Measurements from ENCODE around the gene CRTAC1. TPM values are rescaled to one million over a fixed set of nuclear protein-coding genes. Genes with fewer than 3 reads are reported as not detected.

The CRTAC1 gene
- total and polyA plus RNA-seq, 2 donors (not counting 3 experiments of a cell fraction or from before 2014, with no cell fraction given) = 1.4 to 3.0 TPM

DNA sequence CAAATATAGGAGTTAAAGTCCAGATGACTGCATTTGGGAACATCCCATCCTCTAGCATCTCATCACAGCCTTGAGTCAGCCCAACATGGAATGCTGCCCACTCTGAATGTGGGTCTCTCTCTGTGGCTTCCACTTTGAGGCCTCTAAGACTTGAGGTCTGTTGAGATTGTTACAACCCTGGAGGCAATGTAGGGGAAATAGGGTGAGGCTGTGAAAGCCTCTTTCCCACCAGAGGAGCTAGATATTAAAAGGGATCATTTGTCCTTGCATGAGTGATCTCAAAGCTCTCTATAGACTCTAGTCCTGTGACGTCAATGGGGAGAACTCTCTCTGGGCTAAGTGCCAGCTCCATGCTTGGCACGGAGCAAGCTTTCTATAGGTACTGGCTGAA is 187.1 kb downstream of the CRTAC1 start:
- Histone ChIP-seq H3K4me3 (replicated peaks in 1 of 3; ENCODE audit: insufficient read depth in 1 of 3, low read depth in 1 of 3, low read length in 3 of 3) (no peak overlapping the region), H3K9me1 (replicated peaks; ENCODE audit: control insufficient read depth, extremely low read depth, insufficient read depth, low read length) (no peaks in the 10 kb centered on the region), H3K36me3 (ENCODE audit: control insufficient read depth in 2 of 2, extremely low read depth in 1 of 2, insufficient read depth in 2 of 2, low read length in 2 of 2) (no peaks in the 10 kb centered on the region), H3K27ac (ENCODE audit: insufficient read depth, low read depth, low read length) (no peak overlapping the region), H3K9me3 (replicated peaks; ENCODE audit: control insufficient read depth, insufficient read depth, low read length) (no peaks in the 10 kb centered on the region), H3K4me1 (ENCODE audit: control insufficient read depth, extremely low read depth, insufficient read depth, low read length) (peaks cover 12% of the 10 kb centered on the region), H2AFZ (ENCODE audit: low read depth, low read length) (no peak overlapping the region), H3K79me2 (ENCODE audit: control insufficient read depth, insufficient read depth, low read length) (no peaks in the 10 kb centered on the region), H4K20me1 (replicated peaks; ENCODE audit: control insufficient read depth, extremely low read depth, insufficient read depth, low read length) (no peaks in the 10 kb centered on the region), H3K9ac (replicated peaks; ENCODE audit: extremely low read depth, insufficient read depth, low read length) (no peak overlapping the region), H3K27me3 (ENCODE audit: control insufficient read depth in 2 of 2, insufficient read depth in 2 of 2, low read length in 2 of 2) (peaks cover 2% of the 10 kb centered on the region in 2 experiments), H3K4me2 (ENCODE audit: insufficient read depth, low read length) (no peak overlapping the region)
- CTCF ChIA-PET = interaction anchor here (1.5 kb wide), 1 partner anchor 51 kb away, joined by 4 read pairs; no protein-coding TSS in a partner anchor
- DNase-seq (ENCODE audit: low read depth, low spot score) = no peak
- no peak for FAIRE-seq
- TF ChIP-seq POLR2A (IDR thresholded peaks at IDR 0.05; ENCODE audit: low read depth, low read length) = no peak
- no peak for TF ChIP-seq EZH2 (IDR thresholded peaks at IDR 0.05; ENCODE audit: borderline replicate concordance, low read depth, low read length, severe bottlenecking)
- TF ChIP-seq JUN (IDR thresholded peaks at IDR 0.05; ENCODE audit: borderline replicate concordance, insufficient read depth, insufficient read length, low read depth) = no peak
- TF ChIP-seq, protein P1, sequence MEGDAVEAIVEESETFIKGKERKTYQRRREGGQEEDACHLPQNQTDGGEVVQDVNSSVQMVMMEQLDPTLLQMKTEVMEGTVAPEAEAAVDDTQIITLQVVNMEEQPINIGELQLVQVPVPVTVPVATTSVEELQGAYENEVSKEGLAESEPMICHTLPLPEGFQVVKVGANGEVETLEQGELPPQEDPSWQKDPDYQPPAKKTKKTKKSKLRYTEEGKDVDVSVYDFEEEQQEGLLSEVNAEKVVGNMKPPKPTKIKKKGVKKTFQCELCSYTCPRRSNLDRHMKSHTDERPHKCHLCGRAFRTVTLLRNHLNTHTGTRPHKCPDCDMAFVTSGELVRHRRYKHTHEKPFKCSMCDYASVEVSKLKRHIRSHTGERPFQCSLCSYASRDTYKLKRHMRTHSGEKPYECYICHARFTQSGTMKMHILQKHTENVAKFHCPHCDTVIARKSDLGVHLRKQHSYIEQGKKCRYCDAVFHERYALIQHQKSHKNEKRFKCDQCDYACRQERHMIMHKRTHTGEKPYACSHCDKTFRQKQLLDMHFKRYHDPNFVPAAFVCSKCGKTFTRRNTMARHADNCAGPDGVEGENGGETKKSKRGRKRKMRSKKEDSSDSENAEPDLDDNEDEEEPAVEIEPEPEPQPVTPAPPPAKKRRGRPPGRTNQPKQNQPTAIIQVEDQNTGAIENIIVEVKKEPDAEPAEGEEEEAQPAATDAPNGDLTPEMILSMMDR (IDR thresholded peaks at IDR 0.05; ENCODE audit: extremely low read depth in 1 of 2, insufficient read depth in 1 of 2, low read depth in 1 of 2, low read length in 2 of 2) = no peak
- no peak for TF ChIP-seq FOS (IDR thresholded peaks at IDR 0.05; ENCODE audit: borderline replicate concordance, insufficient read depth, low read length)
- no peak for TF ChIP-seq MAX (IDR thresholded peaks at IDR 0.05; ENCODE audit: insufficient read depth, insufficient read length)
- no peak for TF ChIP-seq GATA2 (IDR thresholded peaks at IDR 0.05; ENCODE audit: insufficient read depth, insufficient read length, low read depth, low read length)
- no peak for TF ChIP-seq POLR2AphosphoS5 (IDR thresholded peaks at IDR 0.05; ENCODE audit: insufficient read depth, low read depth, low read length)
- BruUV-seq (replicated peaks) = no TSS peak
- POLR2A ChIA-PET = no interaction called here
- dilution Hi-C loops (cut with MboI; ENCODE audit: extremely low pct_ligation_motif_present, low sequenced_read_pairs) = no loop called here
- intact Hi-C loops (cut with micrococcal nuclease) = no loop called here
